HCT116 (cell line): ENCODE results near the gene OTUB2. TPM values are rescaled to one million over a fixed set of nuclear protein-coding genes. Genes with fewer than 3 reads are reported as not detected.

Source experiments
- ATAC-seq: fragments of 200-7000 bp; cut with Tn5 transposase; 2 replicates; pipeline ENCODE4 v1.9.1; 2020; ENCODE audit warnings: mild to moderate bottlenecking, moderate library complexity
- BruUV-seq: library from RNA; stranded (reverse); fragments of 400-500 nt; replicated peaks from 2 replicates; lab custom pipeline; 2021; lab: Mats Ljungman, UMichigan
- CTCF ChIA-PET: fragments of 300-600 bp; sonication (Branson Sonifier 250); formaldehyde crosslinking; loops from one replicate; lab custom pipeline; 2021; ENCODE audit warnings: antibody characterized with exemption; lab: Charles Lee
- POLR2A ChIA-PET: fragments of 300-600, 350-600 bp; sonication (Branson Sonifier 250); formaldehyde crosslinking; loops from one replicate; lab custom pipeline; 2021; ENCODE audit warnings: antibody characterized with exemption; lab: Charles Lee
- RAD21 ChIA-PET, 2 experiments: fragments of 300-600 bp; sonication (Branson Sonifier 250); formaldehyde crosslinking; loops; one replicate each; lab custom pipeline; 2023; ENCODE audit warnings: low total read pairs in 2 of 2; ENCODE audit not compliant: uncharacterized antibody in 2 of 2, unreplicated experiment in 2 of 2, low non-redundant PET in 1 of 2; lab: Charles Lee
- DNase-seq: peaks from one replicate; pipeline ENCODE4 v3.0.0-alpha.2; 2010; ENCODE audit warnings: low read depth, low spot score
- H2AFZ ChIP-seq: fragments of 200-600 bp; shearing (Covaris generic), sonication (generic); 2 replicates; pipeline ENCODE4 v1.6.1; 2017; ENCODE audit warnings: low read depth, mixed run types, mixed read lengths, antibody characterized with exemption, low read length; ENCODE audit not compliant: poor library complexity, severe bottlenecking
- H3K27ac ChIP-seq: 2 replicates; pipeline ENCODE4 v1.5.1; 2012; ENCODE audit warnings: low read depth, low read length
- H3K27me3 ChIP-seq: fragments of 200-600 bp; sonication (generic); 2 replicates; pipeline ENCODE4 v1.6.1; 2016; ENCODE audit warnings: mixed run types, low read length, mixed read lengths; ENCODE audit not compliant: insufficient read depth
- H3K36me3 ChIP-seq, 2 experiments: fragments of 200-500 bp in 1 of 2; fragments of 200-600 bp in 1 of 2; sonication (Bioruptor generic) in 1 of 2; sonication (generic) in 1 of 2; 2 replicates each; pipeline versions ENCODE4 v1.5.1 to v1.6.1; 2014 to 2016; ENCODE audit warnings: low read length in 2 of 2, inconsistent platforms in 1 of 2, mixed read lengths in 1 of 2, mixed run types in 1 of 2; ENCODE audit not compliant: insufficient read depth in 2 of 2, control insufficient read depth in 1 of 2
- H3K4me1 ChIP-seq, 2 experiments: fragments of 200-600 bp in 1 of 2; sonication (generic) in 1 of 2; 2 replicates each; pipeline versions ENCODE4 v1.5.1 to v1.6.1; 2012 to 2017; ENCODE audit warnings: low read length in 2 of 2, inconsistent platforms in 1 of 2, mild to moderate bottlenecking in 1 of 2, mixed read lengths in 1 of 2, mixed run types in 1 of 2, moderate library complexity in 1 of 2; ENCODE audit not compliant: insufficient read depth in 2 of 2, control insufficient read depth in 1 of 2
- H3K4me2 ChIP-seq: fragments of 200-600 bp; sonication (generic); 2 replicates; pipeline ENCODE4 v1.6.1; 2017; ENCODE audit warnings: mixed run types, low read length, mixed read lengths
- H3K4me3 ChIP-seq, 2 experiments: fragments of 200-600 bp in 1 of 2; sonication (generic) in 1 of 2; replicated peaks in 1 of 2; 2 replicates each; pipeline ENCODE4 v1.5.1; 2011 to 2016; ENCODE audit warnings: low read length in 2 of 2, control low read depth in 1 of 2, low read depth in 1 of 2, mild to moderate bottlenecking in 1 of 2, mixed read lengths in 1 of 2, mixed run types in 1 of 2
- H3K79me2 ChIP-seq: fragments of 200-600 bp; sonication (generic); 2 replicates; pipeline ENCODE4 v1.6.1; 2017; ENCODE audit warnings: mild to moderate bottlenecking, mixed run types, low read length, moderate library complexity, mixed read lengths; ENCODE audit not compliant: insufficient read depth
- H3K9ac ChIP-seq: fragments of 200-600 bp; sonication (generic); 2 replicates; pipeline ENCODE4 v1.6.1; 2016; ENCODE audit warnings: low read length, mixed read lengths
- H3K9me2 ChIP-seq: fragments of 200-600 bp; sonication (generic), shearing (Covaris generic); 2 replicates; pipeline ENCODE4 v1.6.1; 2017; ENCODE audit warnings: mixed run types, mild to moderate bottlenecking, moderate library complexity; ENCODE audit not compliant: insufficient read depth
- H3K9me3 ChIP-seq, 2 experiments: fragments of 200-500 bp in 1 of 2; fragments of 200-600 bp in 1 of 2; sonication (Bioruptor generic) in 1 of 2; sonication (generic) in 1 of 2; 2 replicates each; pipeline ENCODE4 v1.6.1; 2014 to 2017; ENCODE audit warnings: low read length in 2 of 2, mixed read lengths in 2 of 2, inconsistent platforms in 1 of 2, low read depth in 1 of 2, mild to moderate bottlenecking in 1 of 2, mixed run types in 1 of 2, moderate library complexity in 1 of 2; ENCODE audit not compliant: control insufficient read depth in 1 of 2, insufficient read depth in 1 of 2
- H4K20me1 ChIP-seq: fragments of 200-600 bp; sonication (generic), shearing (Covaris generic); 2 replicates; pipeline ENCODE4 v1.6.1; 2017; ENCODE audit warnings: mixed run types, mild to moderate bottlenecking, moderate library complexity; ENCODE audit not compliant: insufficient read depth
- ATF3 ChIP-seq: IDR thresholded peaks from 2 replicates; pipeline ENCODE4 v1.6.1; 2012
- CBX3 ChIP-seq: IDR thresholded peaks from 2 replicates; pipeline ENCODE4 v1.6.1; 2012; ENCODE audit warnings: low read depth
- CEBPB ChIP-seq: IDR thresholded peaks from 2 replicates; pipeline ENCODE4 v1.6.1; 2012; ENCODE audit warnings: low read depth
- ELF1 ChIP-seq: IDR thresholded peaks from 2 replicates; pipeline ENCODE4 v1.6.1; 2012; ENCODE audit warnings: low read depth, borderline replicate concordance
- EZH2 ChIP-seq: fragments of 200-600 bp; sonication (generic); IDR thresholded peaks from 2 replicates; pipeline ENCODE4 v1.6.1; 2017; ENCODE audit warnings: antibody characterized with exemption, mixed run types
- EZH2phosphoT487 ChIP-seq: fragments of 200-600 bp; IDR thresholded peaks from 2 replicates; pipeline ENCODE4 v1.6.1; 2018; ENCODE audit warnings: antibody characterized with exemption, borderline replicate concordance
- FOSL1 ChIP-seq: IDR thresholded peaks from 2 replicates; pipeline ENCODE4 v1.6.1; 2012; ENCODE audit warnings: low read depth
- JUND ChIP-seq: IDR thresholded peaks from 2 replicates; pipeline ENCODE4 v1.6.1; 2012
- MAX ChIP-seq: IDR thresholded peaks from 2 replicates; pipeline ENCODE4 v1.6.1; 2012
- POLR2A ChIP-seq: IDR thresholded peaks from 2 replicates; pipeline ENCODE4 v1.7.0; 2011; ENCODE audit warnings: borderline replicate concordance; ENCODE audit not compliant: insufficient read depth, insufficient read length; ENCODE audit errors: extremely low read depth
- POLR2AphosphoS5 ChIP-seq: IDR thresholded peaks from 2 replicates; pipeline ENCODE4 v1.6.1; 2011; ENCODE audit warnings: mild to moderate bottlenecking, low read depth, low read length, moderate library complexity
- RAD21 ChIP-seq: IDR thresholded peaks from 2 replicates; pipeline ENCODE4 v1.6.1; 2012; ENCODE audit warnings: low read depth, mild to moderate bottlenecking
- REST ChIP-seq: IDR thresholded peaks from 2 replicates; pipeline ENCODE4 v1.6.1; 2012; ENCODE audit warnings: low read depth
- SIN3A ChIP-seq: IDR thresholded peaks from 2 replicates; pipeline ENCODE4 v1.6.1; 2012; ENCODE audit warnings: low read depth
- TCF7L2 ChIP-seq: IDR thresholded peaks from 2 replicates; pipeline ENCODE4 v1.7.0; 2011; ENCODE audit warnings: borderline replicate concordance, inconsistent platforms; ENCODE audit not compliant: insufficient read depth, insufficient read length; ENCODE audit errors: extremely low read depth
- YY1 ChIP-seq: IDR thresholded peaks from 2 replicates; pipeline ENCODE4 v1.6.1; 2011; ENCODE audit warnings: low read length, low read depth, moderate library complexity, mild to moderate bottlenecking; ENCODE audit not compliant: insufficient replicate concordance; ENCODE audit errors: extremely low read depth
- ZBTB33 ChIP-seq: IDR thresholded peaks from 2 replicates; pipeline ENCODE4 v1.6.1; 2011; ENCODE audit warnings: mild to moderate bottlenecking, low read length, moderate library complexity; ENCODE audit not compliant: insufficient replicate concordance; ENCODE audit errors: extremely low read depth
- ZNF274 ChIP-seq: fragments of 200-500 bp; sonication (Bioruptor generic); IDR thresholded peaks from 2 replicates; pipeline ENCODE4 v1.6.1; 2014; ENCODE audit warnings: mild to moderate bottlenecking, low read depth, low read length, inconsistent platforms
- intact Hi-C: fragments of 100-400 bp; cut with micrococcal nuclease; formaldehyde crosslinking; loops from 2 replicates; pipeline ENCODE4 v1.10.0; 2022
- total RNA-seq: library from RNA; stranded (reverse); gene quantifications from one replicate; pipeline ENCODE4 v1.2.1, GENCODE V29; 2021; ENCODE audit not compliant: unreplicated experiment

OTUB2 gene
- total RNA-seq, 1 experiment from 2014 or later, result 6.6 TPM

- Histone ChIP-seq H3K9me3 (no peaks in the 10 kb centered on the region), H3K9ac (no peak overlapping the region), H4K20me1 (no peaks in the 10 kb centered on the region)
- no TSS peak for BruUV-seq
- no peak for TF ChIP-seq JUND
- no peak for TF ChIP-seq ATF3
- TF ChIP-seq MAX, result no peak
- TF ChIP-seq REST, result no peak
- TF ChIP-seq TCF7L2, result no peak
- TF ChIP-seq EZH2, result no peak
- no peak for TF ChIP-seq POLR2AphosphoS5
- TF ChIP-seq SIN3A, result no peak
- TF ChIP-seq ZBTB33, result no peak
- no peak for TF ChIP-seq CEBPB
- no peak for TF ChIP-seq ZNF274
- TF ChIP-seq CBX3, result no peak
- TF ChIP-seq ELF1, result no peak
- no peak for TF ChIP-seq RAD21
- TF ChIP-seq EZH2phosphoT487, result no peak
- TF ChIP-seq FOSL1, result no peak
- no peak for TF ChIP-seq YY1
- no peak for TF ChIP-seq POLR2A
- TF ChIP-seq, all 23 proteins: peak for 0
- Histone ChIP-seq H3K4me1 (no peaks in the 10 kb centered on the region), H3K27ac (no peak overlapping the region), H3K4me2 (no peak overlapping the region), H2AFZ (no peak overlapping the region), H3K36me3 (peaks cover 41 to 79% of the 10 kb centered on the region in 2 experiments; a peak in 3 of 4 replicates), H3K9me2 (no peaks in the 10 kb centered on the region), H3K27me3 (no peaks in the 10 kb centered on the region), H3K4me3 (no peak overlapping the region), H3K79me2 (no peaks in the 10 kb centered on the region; the same call in 1 of the 2 replicates)
- POLR2A ChIA-PET, result no interaction called here
- RAD21 ChIA-PET, result no interaction called here
- no peak for ATAC-seq
- CTCF ChIA-PET, result interaction anchor here (0.9 to 2.0 kb wide), 4 partner anchors 79 to 113 kb away, joined by 3 to 20 read pairs (median 6); no protein-coding TSS in a partner anchor
- intact Hi-C loops, result no loop called here
- DNase-seq, result no peak
These were observed 26.5 kb downstream of the OTUB2 start for GRCh38 chr14:94052662-94053061.
